HepG2 (cell line): ENCODE results near the gene ZNF10. TPM values are rescaled to one million over a fixed set of nuclear protein-coding genes. Genes with fewer than 3 reads are reported as not detected.
A peak's percentile ranks its signal among the peaks of the same experiment; 100 is the strongest.

ENCODE experiments used
- CTCF ChIP-seq: sonication (generic); formaldehyde crosslinking; IDR thresholded peaks from 2 replicates; pipeline ENCODE4 v1.5.0; 2020; ENCODE audit warnings: mild to moderate bottlenecking, missing genetic modification reagents, moderate library complexity
- EHMT2 ChIP-seq: fragments of 200-600 bp; sonication (generic); IDR thresholded peaks from 2 replicates; pipeline ENCODE4 v1.7.0; 2017; ENCODE audit warnings: antibody characterized with exemption, low read depth, low read length, borderline replicate concordance
- FOXA3 ChIP-seq: IDR thresholded peaks from 2 replicates; pipeline ENCODE4 v1.6.1; 2016; ENCODE audit warnings: missing genetic modification reagents, missing compliant biosample characterization
- HMGXB4 ChIP-seq, 2 experiments: sonication (generic) in 1 of 2; formaldehyde crosslinking in 1 of 2; IDR thresholded peaks; 2 replicates each; pipeline versions ENCODE4 v1.4.0 to v1.6.1; 2018 to 2020; ENCODE audit warnings: missing genetic modification reagents in 2 of 2, borderline replicate concordance in 1 of 2, low read depth in 1 of 2, mild to moderate bottlenecking in 1 of 2, missing biosample characterization in 1 of 2
- KDM4B ChIP-seq: sonication (generic); formaldehyde crosslinking; IDR thresholded peaks from 2 replicates; pipeline ENCODE4 v1.4.0; 2020; ENCODE audit warnings: missing genetic modification reagents
- NFYB ChIP-seq: sonication (generic); formaldehyde crosslinking; IDR thresholded peaks from 2 replicates; pipeline ENCODE4 v1.4.0; 2020; ENCODE audit warnings: missing genetic modification reagents
- NR2C2 ChIP-seq: sonication (generic); formaldehyde crosslinking; IDR thresholded peaks from 2 replicates; pipeline ENCODE4 v1.4.0; 2020; ENCODE audit warnings: missing genetic modification reagents, mild to moderate bottlenecking, moderate library complexity, borderline replicate concordance
- NRL ChIP-seq: sonication (generic); formaldehyde crosslinking; IDR thresholded peaks from 2 replicates; pipeline ENCODE4 v1.5.0; 2020; ENCODE audit warnings: missing genetic modification reagents, mild to moderate bottlenecking, moderate library complexity, borderline replicate concordance
- RFX3 ChIP-seq: IDR thresholded peaks from 2 replicates; pipeline ENCODE4 v1.6.1; 2016; ENCODE audit warnings: missing biosample characterization, missing genetic modification reagents
- TBL1XR1 ChIP-seq: fragments of 150-350 bp; IDR thresholded peaks from 2 replicates; pipeline ENCODE4 v1.6.1; 2014; ENCODE audit warnings: borderline replicate concordance, low read length; ENCODE audit not compliant: partially characterized antibody
- TIGD3 ChIP-seq: sonication (generic); formaldehyde crosslinking; IDR thresholded peaks from 2 replicates; pipeline ENCODE4 v1.5.1; 2020; ENCODE audit warnings: mild to moderate bottlenecking, missing genetic modification reagents, borderline replicate concordance
- ZFP36L2 ChIP-seq: sonication (generic); formaldehyde crosslinking; IDR thresholded peaks from 2 replicates; pipeline ENCODE4 v1.4.0; 2020; ENCODE audit warnings: missing genetic modification reagents
- ZNF556 ChIP-seq: sonication (generic); formaldehyde crosslinking; IDR thresholded peaks from 2 replicates; pipeline ENCODE4 v1.4.0; 2020; ENCODE audit warnings: mild to moderate bottlenecking, missing genetic modification reagents, borderline replicate concordance
- ZNF720 ChIP-seq: sonication (generic); formaldehyde crosslinking; IDR thresholded peaks from 2 replicates; pipeline ENCODE4 v1.4.0; 2020; ENCODE audit warnings: missing genetic modification reagents
- ZNF784 ChIP-seq: sonication (generic); formaldehyde crosslinking; IDR thresholded peaks from 2 replicates; pipeline ENCODE4 v1.5.1; 2020; ENCODE audit warnings: missing genetic modification reagents, mild to moderate bottlenecking, borderline replicate concordance
- polyA plus RNA-seq, 8 experiments: library from polyadenylated mRNA; depleted of rRNA in 3 of 8; stranded (reverse) in 7 of 8; unstranded in 1 of 8; fragments of >200 nt; fragmentation: Illumina TruSeq in 4 of 8; extraction: Trizol in 4 of 8; gene quantifications; 2 replicates each; pipeline versions ENCODE4 v1.2.1 to v1.2.3, GENCODE V29; 2011 to 2016; ENCODE audit warnings: low read depth in 4 of 8, missing spikeins in 1 of 8, mixed read lengths in 1 of 8; ENCODE audit not compliant: insufficient read depth in 1 of 8
- total RNA-seq, 5 experiments: library from RNA; depleted of rRNA; stranded (reverse); fragments of >200 nt; fragmentation: Illumina TruSeq; extraction: Trizol; gene quantifications; 2 replicates each; pipeline ENCODE4 v1.2.3, GENCODE V29; 2016; ENCODE audit warnings: low read depth in 1 of 5
- TF ChIP-seq, protein P1 (sequence below): sonication (generic); formaldehyde crosslinking; IDR thresholded peaks from 2 replicates; pipeline ENCODE4 v1.5.1; 2020; ENCODE audit warnings: mild to moderate bottlenecking, missing genetic modification reagents
- TF ChIP-seq, protein P2 (sequence below): sonication (generic); formaldehyde crosslinking; IDR thresholded peaks from 2 replicates; pipeline ENCODE4 v1.5.1; 2020; ENCODE audit warnings: mild to moderate bottlenecking, moderate library complexity, missing genetic modification reagents

Gene ZNF10
- total and polyA plus RNA-seq, 2 of the 13 experiments (the other 11 are each of a cell fraction or from before 2014, with no cell fraction given), result 2.9 to 6.5 TPM

GRCh38 chr12:133181238-133181959 lies 51.0 kb downstream of the ZNF10 start, which contains the start of gene ZNF268 (continued):
- no peak for TF ChIP-seq ZNF720 (CRISPR knock-in tag)
- peak; percentile 49 for TF ChIP-seq FOXA3 (CRISPR knock-in tag)
- TF ChIP-seq HMGXB4 (CRISPR knock-in tag; IDR thresholded peaks at IDR 0.05; ENCODE audit: borderline replicate concordance in 1 of 2, low read depth in 1 of 2), result peak; percentile 77 to 79
- peak; percentile 64 for TF ChIP-seq TBL1XR1
- TF ChIP-seq EHMT2, result no peak
- no peak for TF ChIP-seq TIGD3
- TF ChIP-seq ZNF556 (CRISPR knock-in tag), result peak; percentile 79; the same call in 1 of the 2 replicates
- TF ChIP-seq, protein P1, sequence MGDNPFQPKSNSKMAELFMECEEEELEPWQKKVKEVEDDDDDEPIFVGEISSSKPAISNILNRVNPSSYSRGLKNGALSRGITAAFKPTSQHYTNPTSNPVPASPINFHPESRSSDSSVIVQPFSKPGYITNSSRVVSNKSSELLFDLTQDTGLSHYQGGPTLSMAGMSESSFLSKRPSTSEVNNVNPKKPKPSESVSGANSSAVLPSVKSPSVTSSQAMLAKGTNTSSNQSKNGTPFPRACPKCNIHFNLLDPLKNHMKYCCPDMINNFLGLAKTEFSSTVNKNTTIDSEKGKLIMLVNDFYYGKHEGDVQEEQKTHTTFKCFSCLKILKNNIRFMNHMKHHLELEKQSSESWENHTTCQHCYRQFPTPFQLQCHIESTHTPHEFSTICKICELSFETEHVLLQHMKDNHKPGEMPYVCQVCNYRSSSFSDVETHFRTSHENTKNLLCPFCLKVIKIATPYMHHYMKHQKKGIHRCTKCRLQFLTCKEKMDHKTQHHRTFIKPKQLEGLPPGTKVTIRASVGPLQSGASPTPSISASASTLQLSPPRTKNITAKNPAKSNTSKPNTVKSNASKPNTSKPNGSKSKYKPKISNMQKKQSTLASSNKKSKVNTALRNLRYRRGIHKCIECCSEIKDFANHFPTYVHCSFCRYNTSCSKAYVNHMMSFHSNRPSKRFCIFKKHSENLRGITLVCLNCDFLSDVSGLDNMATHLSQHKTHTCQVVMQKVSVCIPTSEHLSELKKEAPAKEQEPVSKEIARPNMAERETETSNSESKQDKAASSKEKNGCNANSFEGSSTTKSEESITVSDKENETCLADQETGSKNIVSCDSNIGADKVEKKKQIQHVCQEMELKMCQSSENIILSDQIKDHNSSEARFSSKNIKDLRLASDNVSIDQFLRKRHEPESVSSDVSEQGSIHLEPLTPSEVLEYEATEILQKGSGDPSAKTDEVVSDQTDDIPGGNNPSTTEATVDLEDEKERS (CRISPR knock-in tag), result 0 out of 2 replicates have a peak, but pooled peaks have one; percentile 27
- no peak for TF ChIP-seq RFX3 (CRISPR knock-in tag)
- TF ChIP-seq ZNF784 (CRISPR knock-in tag), result no peak
- no peak; the same call in 1 of the 2 replicates for TF ChIP-seq NFYB (CRISPR knock-in tag)
- peak; percentile 97 for TF ChIP-seq NR2C2
- TF ChIP-seq NRL (CRISPR knock-in tag), result peak; percentile 78
- TF ChIP-seq KDM4B, result no peak
- no peak for TF ChIP-seq ZFP36L2 (CRISPR knock-in tag)
- peak; percentile 88 for TF ChIP-seq CTCF (CRISPR knock-in tag)
- TF ChIP-seq, protein P2, sequence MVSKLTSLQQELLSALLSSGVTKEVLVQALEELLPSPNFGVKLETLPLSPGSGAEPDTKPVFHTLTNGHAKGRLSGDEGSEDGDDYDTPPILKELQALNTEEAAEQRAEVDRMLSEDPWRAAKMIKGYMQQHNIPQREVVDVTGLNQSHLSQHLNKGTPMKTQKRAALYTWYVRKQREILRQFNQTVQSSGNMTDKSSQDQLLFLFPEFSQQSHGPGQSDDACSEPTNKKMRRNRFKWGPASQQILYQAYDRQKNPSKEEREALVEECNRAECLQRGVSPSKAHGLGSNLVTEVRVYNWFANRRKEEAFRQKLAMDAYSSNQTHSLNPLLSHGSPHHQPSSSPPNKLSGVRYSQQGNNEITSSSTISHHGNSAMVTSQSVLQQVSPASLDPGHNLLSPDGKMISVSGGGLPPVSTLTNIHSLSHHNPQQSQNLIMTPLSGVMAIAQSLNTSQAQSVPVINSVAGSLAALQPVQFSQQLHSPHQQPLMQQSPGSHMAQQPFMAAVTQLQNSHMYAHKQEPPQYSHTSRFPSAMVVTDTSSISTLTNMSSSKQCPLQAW (CRISPR knock-in tag), result peak; percentile 75
